Measurements from ENCODE around the gene ZSWIM4. TPM values are rescaled to one million over a fixed set of nuclear protein-coding genes. Genes with fewer than 3 reads are reported as not detected.
A peak's percentile ranks its signal among the peaks of the same experiment; 100 is the strongest.

Gene ZSWIM4
- total RNA-seq, 1 donor from 2014 or later, result 13.1 TPM

- no peak for DNase-seq (ENCODE audit: low read depth, low spot score)
Observed at GRCh38 chr19:13870873-13871272, 75.6 kb downstream of the ZSWIM4 start.

- DNase-seq (ENCODE audit: low read depth, low spot score), result no peak
Observed at GRCh38 chr19:13872339-13872694, 77.1 kb downstream of the ZSWIM4 start.

- no peak for DNase-seq (ENCODE audit: low read depth, low spot score)
Observed at GRCh38 chr19:13872695-13873389, 77.6 kb downstream of the ZSWIM4 start.

- no peak for DNase-seq (ENCODE audit: low read depth, low spot score)
Observed at GRCh38 chr19:13873834-13874515, 78.7 kb downstream of the ZSWIM4 start.

- DNase-seq (ENCODE audit: low read depth, low spot score), result no peak
Observed at GRCh38 chr19:13875824-13876223, 80.6 kb downstream of the ZSWIM4 start.

GRCh38 chr19:13876834-13877233 lies 81.6 kb downstream of the ZSWIM4 start, which contains the start of gene NANOS3:
Gene NANOS3, plus strand, starts transcription at chr19:13877134. Its CDS starts 115 bp downstream, at chr19:13877249.
- DNase-seq (ENCODE audit: low read depth, low spot score), result no peak

- no peak for DNase-seq (ENCODE audit: low read depth, low spot score)
Observed at GRCh38 chr19:13877303-13877702, 82.1 kb downstream of the ZSWIM4 start.

- peak; percentile 63 for DNase-seq (ENCODE audit: low read depth, low spot score)
Observed at GRCh38 chr19:13880059-13881043, 85.1 kb downstream of the ZSWIM4 start.

GRCh38 chr19:13881251-13881691 lies 86.0 kb downstream of the ZSWIM4 start:
- no peak for DNase-seq (ENCODE audit: low read depth, low spot score)

Other genes with a start within 250 kb of the ZSWIM4 start
- gene MRI1, start 30.9 kb upstream of the ZSWIM4 start, total RNA-seq, result 42.9 and 44.8 TPM in 2 replicates
- 53.2 and 54.9 TPM in 2 replicates for gene C19orf53, start 21.0 kb upstream of the ZSWIM4 start, total RNA-seq
- not detected in 2 replicates for gene NANOS3, start 81.7 kb downstream of the ZSWIM4 start, total RNA-seq
- 0.63 and 0.73 TPM in 2 replicates for gene BRME1, start 110.7 kb downstream of the ZSWIM4 start, total RNA-seq
- gene CC2D1A, start 110.8 kb downstream of the ZSWIM4 start, total RNA-seq, result 6.2 and 6.6 TPM in 2 replicates
- 0.04 and 0.13 TPM in 2 replicates for gene PODNL1, start 143.0 kb downstream of the ZSWIM4 start, total RNA-seq
- gene DCAF15, start 157.1 kb downstream of the ZSWIM4 start, total RNA-seq, result 10.5 and 15.2 TPM in 2 replicates
- 1.7 and 2.4 TPM in 2 replicates for gene RFX1, start 210.9 kb downstream of the ZSWIM4 start, total RNA-seq
- not detected in 2 replicates for gene RLN3, start 232.7 kb downstream of the ZSWIM4 start, total RNA-seq
- 4.1 and 8.6 TPM in 2 replicates for gene IL27RA, start 236.3 kb downstream of the ZSWIM4 start, total RNA-seq

Data from pulmonary artery endothelial cell (primary cell).